ENCODE results near the gene FADS3.

FADS3 gene

GRCh38 chr11:61838921-61839320 lies 52.4 kb downstream of the FADS3 start:
- no peak for ATAC-seq (ENCODE audit: insufficient read depth, low read depth)
- H3K4me1 ChIP-seq (ENCODE audit: insufficient read depth, low read length) = peaks cover 24% of the 10 kb centered on the region
- peaks cover 51% of the 10 kb centered on the region for H4K20me1 ChIP-seq (ENCODE audit: insufficient read depth, low read length)
- peaks cover 75% of the 10 kb centered on the region for H3K79me2 ChIP-seq (ENCODE audit: insufficient read depth, low read length)
- no peak overlapping the region for H2AFZ ChIP-seq (ENCODE audit: low read depth, low read length)
- no peak overlapping the region for H3K4me3 ChIP-seq (ENCODE audit: low read depth in 1 of 2, low read length in 2 of 2)
- no peak for DNase-seq
- H3K9me3 ChIP-seq (ENCODE audit: insufficient read depth, low read length, severe bottlenecking) = no peaks in the 10 kb centered on the region
- no peak overlapping the region for H3K4me2 ChIP-seq (ENCODE audit: insufficient read depth, low read length)
- H3K9ac ChIP-seq (ENCODE audit: low read depth, low read length) = no peak overlapping the region
- no peaks in the 10 kb centered on the region for H3K27me3 ChIP-seq (ENCODE audit: insufficient read depth, low read length, poor library complexity)
- peaks cover 81% of the 10 kb centered on the region for H3K36me3 ChIP-seq (ENCODE audit: insufficient read depth, low read length)
- TF ChIP-seq, protein P1, sequence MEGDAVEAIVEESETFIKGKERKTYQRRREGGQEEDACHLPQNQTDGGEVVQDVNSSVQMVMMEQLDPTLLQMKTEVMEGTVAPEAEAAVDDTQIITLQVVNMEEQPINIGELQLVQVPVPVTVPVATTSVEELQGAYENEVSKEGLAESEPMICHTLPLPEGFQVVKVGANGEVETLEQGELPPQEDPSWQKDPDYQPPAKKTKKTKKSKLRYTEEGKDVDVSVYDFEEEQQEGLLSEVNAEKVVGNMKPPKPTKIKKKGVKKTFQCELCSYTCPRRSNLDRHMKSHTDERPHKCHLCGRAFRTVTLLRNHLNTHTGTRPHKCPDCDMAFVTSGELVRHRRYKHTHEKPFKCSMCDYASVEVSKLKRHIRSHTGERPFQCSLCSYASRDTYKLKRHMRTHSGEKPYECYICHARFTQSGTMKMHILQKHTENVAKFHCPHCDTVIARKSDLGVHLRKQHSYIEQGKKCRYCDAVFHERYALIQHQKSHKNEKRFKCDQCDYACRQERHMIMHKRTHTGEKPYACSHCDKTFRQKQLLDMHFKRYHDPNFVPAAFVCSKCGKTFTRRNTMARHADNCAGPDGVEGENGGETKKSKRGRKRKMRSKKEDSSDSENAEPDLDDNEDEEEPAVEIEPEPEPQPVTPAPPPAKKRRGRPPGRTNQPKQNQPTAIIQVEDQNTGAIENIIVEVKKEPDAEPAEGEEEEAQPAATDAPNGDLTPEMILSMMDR (IDR thresholded peaks at IDR 0.05; ENCODE audit: borderline replicate concordance, extremely low read depth, low read length, poor library complexity, severe bottlenecking) = no peak
- TF ChIP-seq EZH2 (IDR thresholded peaks at IDR 0.05; ENCODE audit: borderline replicate concordance, low read depth, low read length, severe bottlenecking) = no peak
- H3K27ac ChIP-seq (ENCODE audit: low read length) = no peak overlapping the region; the same call in 1 of the 2 replicates

DNA sequence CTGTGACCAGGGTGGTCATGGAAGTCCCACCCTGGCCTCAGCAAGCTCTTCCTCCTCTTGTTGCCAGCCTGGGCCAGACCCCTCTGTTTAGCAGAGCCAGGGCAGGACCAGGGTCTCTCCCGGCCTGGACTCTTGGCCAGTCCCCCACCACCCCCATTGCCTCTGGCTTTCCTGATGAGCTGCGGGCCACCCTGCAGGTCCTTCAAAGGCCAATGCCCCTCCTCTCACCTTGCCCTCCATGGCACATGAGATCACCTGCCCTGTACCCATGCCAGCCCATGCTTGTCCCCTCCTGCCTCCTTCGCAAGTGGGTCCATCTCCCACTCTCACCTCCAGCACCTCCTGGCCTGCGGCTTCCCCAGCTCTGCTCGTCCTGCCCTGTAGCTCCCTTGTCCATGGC lies 52.8 kb downstream of the FADS3 start:
- no peaks in the 10 kb centered on the region for H3K27me3 ChIP-seq (ENCODE audit: insufficient read depth, low read length, poor library complexity)
- H3K4me2 ChIP-seq (ENCODE audit: insufficient read depth, low read length) = no peak overlapping the region
- no peak overlapping the region; the same call in 1 of the 2 replicates for H3K27ac ChIP-seq (ENCODE audit: low read length)
- peaks cover 29% of the 10 kb centered on the region for H3K4me1 ChIP-seq (ENCODE audit: insufficient read depth, low read length)
- H4K20me1 ChIP-seq (ENCODE audit: insufficient read depth, low read length) = peaks cover 51% of the 10 kb centered on the region
- H2AFZ ChIP-seq (ENCODE audit: low read depth, low read length) = no peak overlapping the region
- H3K4me3 ChIP-seq (ENCODE audit: low read depth in 1 of 2, low read length in 2 of 2) = no peak overlapping the region
- peaks cover 79% of the 10 kb centered on the region for H3K79me2 ChIP-seq (ENCODE audit: insufficient read depth, low read length)
- DNase-seq (no peak), ATAC-seq (ENCODE audit: insufficient read depth, low read depth) (no peak)
- no peak overlapping the region for H3K9ac ChIP-seq (ENCODE audit: low read depth, low read length)
- no peaks in the 10 kb centered on the region for H3K9me3 ChIP-seq (ENCODE audit: insufficient read depth, low read length, severe bottlenecking)
- no peak for TF ChIP-seq EZH2 (IDR thresholded peaks at IDR 0.05; ENCODE audit: borderline replicate concordance, low read depth, low read length, severe bottlenecking)
- TF ChIP-seq, protein P1 (IDR thresholded peaks at IDR 0.05; ENCODE audit: borderline replicate concordance, extremely low read depth, low read length, poor library complexity, severe bottlenecking) = no peak
- peaks cover 81% of the 10 kb centered on the region for H3K36me3 ChIP-seq (ENCODE audit: insufficient read depth, low read length)

DNA sequence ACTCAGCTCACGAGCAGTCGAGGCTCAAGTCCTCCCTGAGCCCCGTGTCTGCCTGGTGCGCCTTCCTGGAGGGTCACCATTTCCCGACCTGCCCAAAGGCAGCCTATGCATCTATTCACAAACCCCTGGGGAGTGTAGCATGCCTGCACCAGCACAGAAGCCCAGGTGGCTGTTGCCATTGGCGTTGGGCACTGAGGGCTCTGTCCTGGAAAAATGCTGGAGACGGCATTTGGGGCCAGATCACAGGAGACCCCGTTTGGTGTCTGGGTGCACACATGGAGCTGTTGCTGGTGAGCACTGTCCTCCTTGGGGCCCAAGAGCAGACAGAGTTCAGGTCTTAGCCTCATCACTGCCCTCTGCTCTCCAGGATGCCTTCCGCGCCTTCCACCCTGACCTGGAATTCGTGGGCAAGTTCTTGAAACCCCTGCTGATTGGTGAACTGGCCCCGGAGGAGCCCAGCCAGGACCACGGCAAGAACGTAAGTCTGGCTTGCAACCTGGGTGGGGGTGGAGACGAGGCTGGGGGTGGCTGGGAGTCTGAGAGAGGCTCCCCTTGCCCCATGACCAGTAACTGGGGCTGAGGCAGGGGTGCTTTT lies 53.8 kb downstream of the FADS3 start:
- ATAC-seq (ENCODE audit: insufficient read depth, low read depth) (no peak), DNase-seq (no peak)
- Histone ChIP-seq H4K20me1 (ENCODE audit: insufficient read depth, low read length) (peaks cover 47% of the 10 kb centered on the region), H2AFZ (ENCODE audit: low read depth, low read length) (no peak overlapping the region), H3K27me3 (ENCODE audit: insufficient read depth, low read length, poor library complexity) (no peaks in the 10 kb centered on the region), H3K4me2 (ENCODE audit: insufficient read depth, low read length) (no peak overlapping the region), H3K9me3 (ENCODE audit: insufficient read depth, low read length, severe bottlenecking) (no peaks in the 10 kb centered on the region), H3K4me1 (ENCODE audit: insufficient read depth, low read length) (peaks cover 39% of the 10 kb centered on the region), H3K36me3 (ENCODE audit: insufficient read depth, low read length) (peaks cover 80% of the 10 kb centered on the region), H3K4me3 (ENCODE audit: low read depth in 1 of 2, low read length in 2 of 2) (no peak overlapping the region), H3K27ac (ENCODE audit: low read length) (peak overlapping the region; percentile 50; the same call in 1 of the 2 replicates), H3K79me2 (ENCODE audit: insufficient read depth, low read length) (peaks cover 85% of the 10 kb centered on the region), H3K9ac (ENCODE audit: low read depth, low read length) (no peak overlapping the region)
- TF ChIP-seq EZH2 (IDR thresholded peaks at IDR 0.05; ENCODE audit: borderline replicate concordance, low read depth, low read length, severe bottlenecking) = no peak
- TF ChIP-seq, protein P1 (IDR thresholded peaks at IDR 0.05; ENCODE audit: borderline replicate concordance, extremely low read depth, low read length, poor library complexity, severe bottlenecking) = no peak
